HEK293 (cell line): Measurements from ENCODE around the gene ZMPSTE24.

Experiments used
- CTCF ChIP-seq: fragments of 450-650 bp; formaldehyde crosslinking; IDR thresholded peaks from 2 replicates; pipeline ENCODE4 v1.5.1; 2016; ENCODE audit warnings: missing biosample characterization, missing genetic modification characterization
- KLF7 ChIP-seq: fragments of 450-650 bp; formaldehyde crosslinking; IDR thresholded peaks from 2 replicates; pipeline ENCODE4 v1.5.1; 2016; ENCODE audit warnings: missing biosample characterization, missing genetic modification characterization, borderline replicate concordance
- PRDM10 ChIP-seq: fragments of 450-650 bp; formaldehyde crosslinking; IDR thresholded peaks from 2 replicates; pipeline ENCODE4 v1.5.1; 2016; ENCODE audit warnings: missing biosample characterization, missing genetic modification characterization
- ZNF133 ChIP-seq: fragments of 450-650 bp; formaldehyde crosslinking; IDR thresholded peaks from 2 replicates; pipeline ENCODE4 v1.5.1; 2016; ENCODE audit warnings: missing biosample characterization, missing genetic modification characterization
- ZNF138 ChIP-seq: fragments of 450-650 bp; formaldehyde crosslinking; IDR thresholded peaks from 2 replicates; pipeline ENCODE4 v1.5.1; 2016; ENCODE audit warnings: missing biosample characterization, missing genetic modification characterization, borderline replicate concordance
- ZNF148 ChIP-seq: fragments of 450-650 bp; formaldehyde crosslinking; IDR thresholded peaks from 2 replicates; pipeline ENCODE4 v1.5.0; 2017; ENCODE audit warnings: missing biosample characterization, missing genetic modification characterization, borderline replicate concordance
- ZNF174 ChIP-seq: fragments of 450-650 bp; formaldehyde crosslinking; IDR thresholded peaks from 2 replicates; pipeline ENCODE4 v1.5.0; 2017; ENCODE audit warnings: missing biosample characterization, mild to moderate bottlenecking, missing genetic modification characterization
- ZNF560 ChIP-seq: fragments of 450-650 bp; formaldehyde crosslinking; IDR thresholded peaks from 2 replicates; pipeline ENCODE4 v1.5.1; 2017; ENCODE audit warnings: missing biosample characterization, missing genetic modification characterization, borderline replicate concordance
- ZNF571 ChIP-seq: fragments of 450-650 bp; formaldehyde crosslinking; IDR thresholded peaks from 2 replicates; pipeline ENCODE4 v1.5.0; 2017; ENCODE audit warnings: missing biosample characterization, missing genetic modification characterization
- ZNF629 ChIP-seq: fragments of 450-650 bp; formaldehyde crosslinking; IDR thresholded peaks from 2 replicates; pipeline ENCODE4 v1.5.1; 2017; ENCODE audit warnings: missing biosample characterization, missing genetic modification characterization
- ZNF785 ChIP-seq: fragments of 450-650 bp; formaldehyde crosslinking; IDR thresholded peaks from 2 replicates; pipeline ENCODE4 v1.5.1; 2016; ENCODE audit warnings: missing biosample characterization, missing genetic modification characterization

GRCh38 chr1:40314721-40315238 is 56.7 kb downstream of the ZMPSTE24 start:
- TF ChIP-seq ZNF571 (tag by site-specific recombination) (no peak), CTCF (tag by site-specific recombination) (no peak), ZNF133 (no peak), ZNF138 (tag by site-specific recombination) (no peak), PRDM10 (no peak), ZNF629 (tag by site-specific recombination) (no peak), KLF7 (tag by site-specific recombination) (no peak), ZNF148 (tag by site-specific recombination) (no peak), ZNF785 (no peak), ZNF560 (tag by site-specific recombination) (no peak), ZNF174 (tag by site-specific recombination) (no peak)
